ENCODE measurements around the gene ZBED4. TPM values are rescaled to one million over a fixed set of nuclear protein-coding genes. Genes with fewer than 3 reads are reported as not detected.

ZBED4 gene
- total and polyA plus RNA-seq, 2 experiments from 2014 or later = 8.5 to 31.9 TPM

DNA sequence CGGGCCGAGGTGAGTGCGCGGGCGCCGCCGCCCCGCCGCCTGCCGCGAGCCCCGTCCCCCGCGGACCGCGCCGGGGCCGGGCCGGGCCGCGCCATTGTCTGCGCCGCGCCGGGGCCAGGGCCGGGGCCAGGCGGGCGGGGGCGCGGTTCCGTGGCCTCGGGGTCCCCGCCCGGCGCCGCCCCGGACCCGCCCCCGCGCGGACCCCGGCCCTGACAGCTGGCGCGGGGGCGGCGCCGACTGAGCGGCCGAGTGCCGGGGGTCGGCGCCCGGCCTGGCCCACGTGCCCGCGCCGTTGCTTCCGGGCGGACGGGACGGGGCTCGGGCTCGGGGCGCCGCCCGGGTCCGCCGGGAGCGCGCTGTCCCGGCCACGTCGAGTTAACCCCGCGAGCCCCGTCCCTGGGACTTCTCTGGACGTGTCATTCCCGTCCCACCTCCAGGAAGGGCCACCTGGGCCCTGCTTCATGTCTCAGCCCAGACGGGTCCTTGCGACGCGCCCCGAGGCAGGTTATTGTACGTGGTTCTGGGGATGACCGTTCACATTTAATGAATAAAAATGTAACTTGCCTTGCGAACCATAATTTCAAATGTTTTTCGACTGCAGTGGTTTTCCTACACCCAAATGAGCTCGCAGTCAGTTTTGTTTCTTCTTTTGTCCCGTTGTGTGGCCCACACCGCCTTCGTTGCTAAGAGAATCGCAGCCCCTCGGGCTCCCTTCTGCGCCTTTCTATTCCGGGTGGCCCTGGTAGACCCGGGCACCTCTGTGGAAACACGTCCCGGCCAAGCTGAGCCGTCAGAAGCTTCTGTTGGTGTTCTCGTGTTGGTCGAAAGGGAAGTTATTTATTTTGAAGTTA is 562 bp downstream of the ZBED4 start:
- no peaks in the 10 kb centered on the region for H3K9me2 ChIP-seq (ENCODE audit: insufficient read depth)
- peaks cover 5% of the 10 kb centered on the region; the same call in 1 of the 2 replicates for H3F3A ChIP-seq (replicated peaks; ENCODE audit: low read depth)
- peak overlapping the region; percentile 95 for H3K4me2 ChIP-seq
- TF ChIP-seq NANOG (IDR thresholded peaks at IDR 0.05; ENCODE audit: borderline replicate concordance) = no peak
- no peak for TF ChIP-seq ZNF331 (CRISPR knock-in tag; IDR thresholded peaks at IDR 0.05; ENCODE audit: low read depth)
- no peak for TF ChIP-seq POLR2AphosphoS5 (IDR thresholded peaks at IDR 0.05; ENCODE audit: low read depth)
- TF ChIP-seq EZH2 (IDR thresholded peaks at IDR 0.05; ENCODE audit: low read depth, unreplicated experiment) = no peak
- TF ChIP-seq ZNF462 (CRISPR knock-in tag; IDR thresholded peaks at IDR 0.05) = no peak
- TF ChIP-seq, protein P1, sequence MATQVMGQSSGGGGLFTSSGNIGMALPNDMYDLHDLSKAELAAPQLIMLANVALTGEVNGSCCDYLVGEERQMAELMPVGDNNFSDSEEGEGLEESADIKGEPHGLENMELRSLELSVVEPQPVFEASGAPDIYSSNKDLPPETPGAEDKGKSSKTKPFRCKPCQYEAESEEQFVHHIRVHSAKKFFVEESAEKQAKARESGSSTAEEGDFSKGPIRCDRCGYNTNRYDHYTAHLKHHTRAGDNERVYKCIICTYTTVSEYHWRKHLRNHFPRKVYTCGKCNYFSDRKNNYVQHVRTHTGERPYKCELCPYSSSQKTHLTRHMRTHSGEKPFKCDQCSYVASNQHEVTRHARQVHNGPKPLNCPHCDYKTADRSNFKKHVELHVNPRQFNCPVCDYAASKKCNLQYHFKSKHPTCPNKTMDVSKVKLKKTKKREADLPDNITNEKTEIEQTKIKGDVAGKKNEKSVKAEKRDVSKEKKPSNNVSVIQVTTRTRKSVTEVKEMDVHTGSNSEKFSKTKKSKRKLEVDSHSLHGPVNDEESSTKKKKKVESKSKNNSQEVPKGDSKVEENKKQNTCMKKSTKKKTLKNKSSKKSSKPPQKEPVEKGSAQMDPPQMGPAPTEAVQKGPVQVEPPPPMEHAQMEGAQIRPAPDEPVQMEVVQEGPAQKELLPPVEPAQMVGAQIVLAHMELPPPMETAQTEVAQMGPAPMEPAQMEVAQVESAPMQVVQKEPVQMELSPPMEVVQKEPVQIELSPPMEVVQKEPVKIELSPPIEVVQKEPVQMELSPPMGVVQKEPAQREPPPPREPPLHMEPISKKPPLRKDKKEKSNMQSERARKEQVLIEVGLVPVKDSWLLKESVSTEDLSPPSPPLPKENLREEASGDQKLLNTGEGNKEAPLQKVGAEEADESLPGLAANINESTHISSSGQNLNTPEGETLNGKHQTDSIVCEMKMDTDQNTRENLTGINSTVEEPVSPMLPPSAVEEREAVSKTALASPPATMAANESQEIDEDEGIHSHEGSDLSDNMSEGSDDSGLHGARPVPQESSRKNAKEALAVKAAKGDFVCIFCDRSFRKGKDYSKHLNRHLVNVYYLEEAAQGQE (IDR thresholded peaks at IDR 0.05; ENCODE audit: unreplicated experiment) = no peak
- TF ChIP-seq CTCF (conservative IDR thresholded peaks at IDR 0.05; ENCODE audit: low read depth in 2 of 2) = no peak
- no peak for TF ChIP-seq ZNF114 (CRISPR knock-in tag; IDR thresholded peaks at IDR 0.05)
- no peak for TF ChIP-seq CREB1 (CRISPR knock-in tag; IDR thresholded peaks at IDR 0.05; ENCODE audit: low read depth)
- TF ChIP-seq JUNB (IDR thresholded peaks at IDR 0.05; ENCODE audit: unreplicated experiment) = no peak
- TF ChIP-seq STAT1 (IDR thresholded peaks at IDR 0.05; ENCODE audit: unreplicated experiment) = no peak
- no peak for TF ChIP-seq EZH2phosphoT487 (IDR thresholded peaks at IDR 0.05; ENCODE audit: unreplicated experiment)
- TF ChIP-seq ETS1 (IDR thresholded peaks at IDR 0.05) = no peak
- DNase-seq (ENCODE audit: low spot score) (peak; percentile 57), ATAC-seq (peak; percentile 5; the same call in 1 of the 3 replicates)
- H3K4me1 Mint-ChIP-seq = peaks cover 23% of the 10 kb centered on the region
- H3K27ac ChIP-seq (ENCODE audit: low read depth) = no peak overlapping the region
- peaks cover 18% of the 10 kb centered on the region for H3K4me1 ChIP-seq (ENCODE audit: insufficient read depth)
- H2AFZ ChIP-seq = no peak overlapping the region; the same call in 1 of the 2 replicates
- H3K9me3 Mint-ChIP-seq = no peaks in the 10 kb centered on the region
- H3K36me3 ChIP-seq (ENCODE audit: insufficient read depth) = no peaks in the 10 kb centered on the region
- peaks cover 40% of the 10 kb centered on the region for H3K27me3 ChIP-seq (ENCODE audit: insufficient read depth)
- H3K27me3 Mint-ChIP-seq (ENCODE audit: insufficient read depth, low read depth, poor library complexity) = peaks cover 45% of the 10 kb centered on the region
- H3K79me2 ChIP-seq (replicated peaks; ENCODE audit: insufficient read depth) = peaks cover 48% of the 10 kb centered on the region
- H3K27ac Mint-ChIP-seq = peak overlapping the region; percentile 63
- H4K20me1 ChIP-seq (replicated peaks; ENCODE audit: insufficient read depth) = peaks cover 30% of the 10 kb centered on the region
- peak overlapping the region; percentile 88 for H3K4me3 ChIP-seq
- H3K36me3 Mint-ChIP-seq (ENCODE audit: low read depth) = no peaks in the 10 kb centered on the region; the same call in 2 of the 3 replicates
- H3K4me3 Mint-ChIP-seq = peak overlapping the region; percentile 83
